ENCODE data around the gene IGFBP5.

DNA sequence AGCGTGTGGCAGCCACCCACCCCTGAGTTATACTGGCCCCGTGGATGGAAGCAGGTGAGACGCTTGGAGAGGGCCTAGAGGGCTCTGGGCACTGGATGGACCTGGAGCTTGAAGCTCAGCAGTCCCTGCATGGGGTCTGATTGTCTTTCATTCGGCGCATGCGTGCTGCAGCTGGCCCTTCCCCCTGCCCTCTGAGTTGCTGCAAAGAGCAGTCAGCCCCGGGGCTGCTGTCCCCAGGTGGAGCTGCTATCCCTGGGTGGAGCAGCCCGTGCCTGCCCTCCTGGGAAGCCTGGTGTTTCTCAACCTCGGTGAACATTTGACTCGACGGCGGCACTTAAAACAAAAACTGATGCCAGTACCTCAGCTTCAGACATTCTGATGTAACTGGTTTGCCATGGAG lies 29.6 kb downstream of the IGFBP5 start:
- TF ChIP-seq POLR2AphosphoS5 (IDR thresholded peaks at IDR 0.05; ENCODE audit: insufficient read depth, low read depth, low read length), result no peak
- TF ChIP-seq, protein P1, sequence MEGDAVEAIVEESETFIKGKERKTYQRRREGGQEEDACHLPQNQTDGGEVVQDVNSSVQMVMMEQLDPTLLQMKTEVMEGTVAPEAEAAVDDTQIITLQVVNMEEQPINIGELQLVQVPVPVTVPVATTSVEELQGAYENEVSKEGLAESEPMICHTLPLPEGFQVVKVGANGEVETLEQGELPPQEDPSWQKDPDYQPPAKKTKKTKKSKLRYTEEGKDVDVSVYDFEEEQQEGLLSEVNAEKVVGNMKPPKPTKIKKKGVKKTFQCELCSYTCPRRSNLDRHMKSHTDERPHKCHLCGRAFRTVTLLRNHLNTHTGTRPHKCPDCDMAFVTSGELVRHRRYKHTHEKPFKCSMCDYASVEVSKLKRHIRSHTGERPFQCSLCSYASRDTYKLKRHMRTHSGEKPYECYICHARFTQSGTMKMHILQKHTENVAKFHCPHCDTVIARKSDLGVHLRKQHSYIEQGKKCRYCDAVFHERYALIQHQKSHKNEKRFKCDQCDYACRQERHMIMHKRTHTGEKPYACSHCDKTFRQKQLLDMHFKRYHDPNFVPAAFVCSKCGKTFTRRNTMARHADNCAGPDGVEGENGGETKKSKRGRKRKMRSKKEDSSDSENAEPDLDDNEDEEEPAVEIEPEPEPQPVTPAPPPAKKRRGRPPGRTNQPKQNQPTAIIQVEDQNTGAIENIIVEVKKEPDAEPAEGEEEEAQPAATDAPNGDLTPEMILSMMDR (IDR thresholded peaks at IDR 0.05; ENCODE audit: extremely low read depth in 1 of 2, insufficient read depth in 1 of 2, low read depth in 1 of 2, low read length in 2 of 2), result no peak
- no peak for TF ChIP-seq EZH2 (IDR thresholded peaks at IDR 0.05; ENCODE audit: borderline replicate concordance, low read depth, low read length, severe bottlenecking)
- no peak for TF ChIP-seq POLR2A (IDR thresholded peaks at IDR 0.05; ENCODE audit: low read depth, low read length)
- TF ChIP-seq, protein P2, sequence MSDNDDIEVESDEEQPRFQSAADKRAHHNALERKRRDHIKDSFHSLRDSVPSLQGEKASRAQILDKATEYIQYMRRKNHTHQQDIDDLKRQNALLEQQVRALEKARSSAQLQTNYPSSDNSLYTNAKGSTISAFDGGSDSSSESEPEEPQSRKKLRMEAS (IDR thresholded peaks at IDR 0.05; ENCODE audit: insufficient read depth, insufficient read length), result no peak
- no peak for TF ChIP-seq MYC (IDR thresholded peaks at IDR 0.05; ENCODE audit: low read depth, low read length)
- TF ChIP-seq JUN (IDR thresholded peaks at IDR 0.05; ENCODE audit: borderline replicate concordance, insufficient read depth, insufficient read length, low read depth), result no peak
- TF ChIP-seq FOS (IDR thresholded peaks at IDR 0.05; ENCODE audit: borderline replicate concordance, insufficient read depth, low read length), result no peak
- no peak for TF ChIP-seq GATA2 (IDR thresholded peaks at IDR 0.05; ENCODE audit: insufficient read depth, insufficient read length, low read depth, low read length)
